ENCODE data around the gene MEPCE.

Gene MEPCE

DNA sequence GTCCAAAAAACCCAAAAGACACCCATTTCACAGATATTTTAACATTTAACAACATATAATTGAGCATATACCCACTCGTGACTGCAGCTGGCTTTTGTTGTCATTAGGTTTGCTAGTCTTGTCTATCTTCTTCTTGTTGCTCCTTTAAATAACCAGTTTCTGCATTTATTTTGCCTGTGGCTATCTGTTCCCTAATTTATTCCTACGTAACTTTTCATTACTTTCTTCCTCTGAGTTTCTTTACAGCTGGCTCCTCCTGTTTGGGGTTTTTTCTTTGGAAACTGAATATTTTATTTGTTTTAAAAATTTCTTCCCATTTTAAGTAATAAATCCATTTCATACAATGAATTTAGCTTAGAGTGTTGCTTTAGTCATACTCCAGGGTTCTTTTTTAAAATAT, 41.9 kb upstream of the MEPCE start:
- Histone ChIP-seq H3K27me3 (replicated peaks; ENCODE audit: control insufficient read depth, insufficient read depth, low read length) (no peaks in the 10 kb centered on the region), H3K36me3 (ENCODE audit: control insufficient read depth, insufficient read depth, low read length) (no peaks in the 10 kb centered on the region; the same call in 1 of the 2 replicates), H3K4me3 (replicated peaks; ENCODE audit: low read depth, low read length) (no peak overlapping the region)
- TF ChIP-seq CTCF (IDR thresholded peaks at IDR 0.05; ENCODE audit: insufficient read depth, low read length, poor library complexity, severe bottlenecking) = no peak
- DNase-seq (ENCODE audit: extremely low read depth, insufficient read length) = no peak

DNA sequence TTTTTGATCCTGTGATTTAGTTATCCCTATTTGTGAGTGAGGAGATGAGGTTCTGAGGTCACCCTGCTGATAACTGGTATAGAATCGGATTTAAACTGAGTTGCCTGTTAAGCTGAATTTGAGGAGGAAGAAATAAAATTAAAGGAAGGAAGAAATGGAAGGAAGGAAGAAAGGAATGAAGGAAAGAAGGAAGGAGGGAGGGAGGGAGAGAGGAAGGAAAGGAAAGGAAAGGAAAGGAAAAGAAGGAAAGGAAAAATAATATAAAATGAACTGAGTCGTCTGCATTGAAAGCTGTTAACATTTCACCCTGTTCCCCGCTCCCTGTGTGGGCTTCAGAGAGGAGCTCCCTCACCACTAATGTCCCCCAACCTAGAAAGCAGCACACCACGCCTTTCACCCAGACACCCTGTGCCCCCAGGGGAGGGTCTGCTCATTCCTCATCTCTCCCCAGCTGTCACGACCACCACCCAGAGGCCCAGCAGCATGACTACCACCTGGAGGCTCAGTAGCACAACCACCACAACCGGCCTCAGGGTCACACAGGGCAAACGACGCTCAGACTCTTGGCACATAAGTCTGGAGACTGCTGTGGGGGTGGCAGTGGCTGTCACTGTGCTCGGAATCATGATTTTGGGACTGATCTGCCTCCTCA, 40.1 kb upstream of the MEPCE start:
- Histone ChIP-seq H3K4me3 (replicated peaks; ENCODE audit: low read depth, low read length) (no peak overlapping the region), H3K27me3 (replicated peaks; ENCODE audit: control insufficient read depth, insufficient read depth, low read length) (no peaks in the 10 kb centered on the region), H3K36me3 (ENCODE audit: control insufficient read depth, insufficient read depth, low read length) (no peaks in the 10 kb centered on the region; the same call in 1 of the 2 replicates)
- no peak for TF ChIP-seq CTCF (IDR thresholded peaks at IDR 0.05; ENCODE audit: insufficient read depth, low read length, poor library complexity, severe bottlenecking)
- DNase-seq (ENCODE audit: extremely low read depth, insufficient read length) = no peak

GRCh38 chr7:100390286-100391009, 39.2 kb upstream of the MEPCE start:
- no peaks in the 10 kb centered on the region for H3K27me3 ChIP-seq (replicated peaks; ENCODE audit: control insufficient read depth, insufficient read depth, low read length)
- no peak overlapping the region for H3K4me3 ChIP-seq (replicated peaks; ENCODE audit: low read depth, low read length)
- DNase-seq (ENCODE audit: extremely low read depth, insufficient read length) = no peak
- TF ChIP-seq CTCF (IDR thresholded peaks at IDR 0.05; ENCODE audit: insufficient read depth, low read length, poor library complexity, severe bottlenecking) = no peak
- H3K36me3 ChIP-seq (ENCODE audit: control insufficient read depth, insufficient read depth, low read length) = no peaks in the 10 kb centered on the region; the same call in 1 of the 2 replicates

DNA sequence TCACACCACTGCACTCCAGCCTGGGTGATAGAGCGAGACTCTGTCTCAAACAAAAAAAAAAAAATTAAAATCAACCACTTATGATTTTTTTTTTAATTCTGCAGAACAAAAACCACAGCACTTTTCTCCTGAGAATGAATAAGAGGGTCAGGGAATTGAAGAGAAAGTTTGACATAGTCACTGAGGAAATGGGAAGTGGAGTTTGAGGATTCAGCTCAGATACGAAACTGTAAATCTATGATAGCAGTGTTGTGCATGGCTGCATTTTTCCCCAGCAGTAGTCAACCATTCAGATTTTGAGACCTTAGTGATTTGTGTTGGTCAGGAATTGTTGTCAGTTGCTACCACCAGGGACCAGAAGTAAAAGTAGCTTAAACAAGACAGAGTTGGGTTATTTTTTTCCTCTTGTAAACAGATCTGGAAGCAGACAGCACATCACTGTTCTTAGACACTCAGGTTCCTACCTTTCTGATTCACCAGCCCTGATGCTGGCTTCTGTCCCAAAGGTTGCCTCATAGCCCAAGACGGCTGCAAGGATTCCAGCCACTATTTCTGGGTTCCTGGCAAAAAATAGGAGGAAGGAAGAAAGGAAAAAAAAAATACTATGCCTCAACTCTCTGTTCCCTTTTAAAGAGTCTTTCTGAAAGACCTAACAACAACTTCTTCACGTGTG, 36.3 kb upstream of the MEPCE start:
- TF ChIP-seq CTCF (IDR thresholded peaks at IDR 0.05; ENCODE audit: insufficient read depth, low read length, poor library complexity, severe bottlenecking) = no peak
- Histone ChIP-seq H3K36me3 (ENCODE audit: control insufficient read depth, insufficient read depth, low read length) (no peaks in the 10 kb centered on the region; the same call in 1 of the 2 replicates), H3K27me3 (replicated peaks; ENCODE audit: control insufficient read depth, insufficient read depth, low read length) (no peaks in the 10 kb centered on the region), H3K4me3 (replicated peaks; ENCODE audit: low read depth, low read length) (no peak overlapping the region)
- DNase-seq (ENCODE audit: extremely low read depth, insufficient read length) = no peak

DNA sequence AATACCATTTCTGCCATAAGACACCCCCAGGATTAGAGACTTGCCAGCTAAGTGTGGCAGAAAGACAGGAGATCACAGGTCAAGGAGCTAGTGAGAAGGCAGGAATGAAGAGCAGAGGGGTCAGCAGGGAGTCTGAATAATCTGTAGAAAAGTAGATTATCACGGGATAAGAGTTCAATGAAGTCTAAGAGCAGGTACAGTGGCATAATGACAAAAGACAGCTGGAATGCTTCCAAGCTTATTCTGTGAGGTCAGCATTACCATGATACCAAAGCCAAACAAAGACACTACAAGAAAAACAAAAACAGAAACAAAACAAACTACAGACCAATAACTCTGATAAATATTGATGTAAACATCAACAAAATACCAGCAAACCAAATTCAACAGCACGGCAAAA, 35.6 kb upstream of the MEPCE start:
- Histone ChIP-seq H3K36me3 (ENCODE audit: control insufficient read depth, insufficient read depth, low read length) (no peaks in the 10 kb centered on the region; the same call in 1 of the 2 replicates), H3K27me3 (replicated peaks; ENCODE audit: control insufficient read depth, insufficient read depth, low read length) (no peaks in the 10 kb centered on the region), H3K4me3 (replicated peaks; ENCODE audit: low read depth, low read length) (no peak overlapping the region)
- no peak for TF ChIP-seq CTCF (IDR thresholded peaks at IDR 0.05; ENCODE audit: insufficient read depth, low read length, poor library complexity, severe bottlenecking)
- DNase-seq (ENCODE audit: extremely low read depth, insufficient read length) = no peak

Data from GM06990 (cell line).